ENCODE measurements around the gene CHCHD6. TPM values are rescaled to one million over a fixed set of nuclear protein-coding genes. Genes with fewer than 3 reads are reported as not detected.

Gene CHCHD6
- total RNA-seq, 2 donors from 2014 or later: 8.4 to 10.9 TPM

DNA sequence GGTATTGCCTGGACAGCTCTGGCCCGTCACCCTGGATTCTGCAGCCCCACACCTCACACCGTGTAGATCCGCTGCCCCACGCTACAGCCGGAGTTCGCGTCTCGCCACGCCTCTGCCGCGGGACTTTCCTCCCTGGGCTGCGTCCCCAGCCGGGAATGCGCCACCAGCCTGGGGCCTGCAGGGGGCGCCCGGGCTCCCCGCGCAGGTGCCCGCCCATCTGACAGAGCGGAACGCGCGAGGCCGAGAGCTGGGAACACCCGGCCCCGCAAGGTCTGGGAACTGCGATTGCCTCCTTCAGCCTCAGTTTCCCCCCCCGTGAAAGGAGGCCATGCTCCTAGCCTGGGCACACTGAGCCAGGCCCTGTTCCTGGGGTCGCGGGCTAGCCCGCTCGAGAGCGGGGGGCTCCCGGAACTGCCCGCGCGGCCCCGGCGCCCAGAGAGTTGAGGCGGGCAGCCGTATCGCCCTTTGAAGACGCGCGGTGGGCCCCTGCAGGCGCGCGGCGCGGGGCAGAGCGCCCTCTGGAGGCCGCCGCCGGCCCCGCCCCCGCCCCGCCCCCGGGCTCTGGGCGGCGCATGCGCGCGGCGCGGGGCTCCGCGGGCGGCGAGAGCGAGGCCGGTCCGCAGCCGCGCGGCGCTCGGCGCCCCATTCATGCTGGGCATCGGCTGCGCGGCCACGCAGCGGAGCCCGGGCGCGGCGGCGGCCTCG is 278.6 kb downstream of the CHCHD6 start, which contains the start of gene PLXNA1:
PLXNA1 (plus strand) TSS at position 645 of the 705 bp plus-strand sequence. CDS start 5,479 bp downstream, outside the sequence.
- Histone ChIP-seq H3K4me3 (peak within 1 kb of the TSS; percentile 74 to 76), H3K27ac (peak within 1 kb of the TSS; percentile 70 to 86), H3K27me3 (no peaks in the 10 kb centered on the region), H3K4me1 (peaks cover 0 to 44% of the 10 kb centered on the region in 2 donors), H3K36me3 (no peaks in the 10 kb centered on the region), H3K9me3 (no peaks in the 10 kb centered on the region)
- DNase-seq (ENCODE audit: low spot score): peak; percentile 87
- peak; percentile 90 to 93 for TF ChIP-seq CTCF (IDR thresholded peaks at IDR 0.05)

GRCh38 chr3:126983276-126983652 is 279.2 kb downstream of the CHCHD6 start:
- no peak for DNase-seq (ENCODE audit: low spot score)

GRCh38 chr3:126983653-126984390 is 279.8 kb downstream of the CHCHD6 start:
- no peaks in the 10 kb centered on the region for H3K36me3 ChIP-seq
- H3K27ac ChIP-seq: peak overlapping the region; percentile 38 to 63
- H3K9me3 ChIP-seq: no peaks in the 10 kb centered on the region
- no peak for DNase-seq (ENCODE audit: low spot score)
- no peaks in the 10 kb centered on the region for H3K27me3 ChIP-seq
- TF ChIP-seq CTCF (IDR thresholded peaks at IDR 0.05): no peak
- H3K4me3 ChIP-seq: peak overlapping the region; percentile 74 to 76
- peaks cover 0 to 44% of the 10 kb centered on the region in 2 donors for H3K4me1 ChIP-seq

More at GRCh38 chr3:126983276-126983652, 279.2 kb downstream of the CHCHD6 start:
- Histone ChIP-seq H3K9me3 (no peaks in the 10 kb centered on the region), H3K36me3 (no peaks in the 10 kb centered on the region), H3K27me3 (no peaks in the 10 kb centered on the region), H3K27ac (no peak overlapping the region), H3K4me1 (peaks cover 0 to 44% of the 10 kb centered on the region in 2 donors), H3K4me3 (peak overlapping the region; percentile 74 to 76)
- no peak for TF ChIP-seq CTCF (IDR thresholded peaks at IDR 0.05)

DNA sequence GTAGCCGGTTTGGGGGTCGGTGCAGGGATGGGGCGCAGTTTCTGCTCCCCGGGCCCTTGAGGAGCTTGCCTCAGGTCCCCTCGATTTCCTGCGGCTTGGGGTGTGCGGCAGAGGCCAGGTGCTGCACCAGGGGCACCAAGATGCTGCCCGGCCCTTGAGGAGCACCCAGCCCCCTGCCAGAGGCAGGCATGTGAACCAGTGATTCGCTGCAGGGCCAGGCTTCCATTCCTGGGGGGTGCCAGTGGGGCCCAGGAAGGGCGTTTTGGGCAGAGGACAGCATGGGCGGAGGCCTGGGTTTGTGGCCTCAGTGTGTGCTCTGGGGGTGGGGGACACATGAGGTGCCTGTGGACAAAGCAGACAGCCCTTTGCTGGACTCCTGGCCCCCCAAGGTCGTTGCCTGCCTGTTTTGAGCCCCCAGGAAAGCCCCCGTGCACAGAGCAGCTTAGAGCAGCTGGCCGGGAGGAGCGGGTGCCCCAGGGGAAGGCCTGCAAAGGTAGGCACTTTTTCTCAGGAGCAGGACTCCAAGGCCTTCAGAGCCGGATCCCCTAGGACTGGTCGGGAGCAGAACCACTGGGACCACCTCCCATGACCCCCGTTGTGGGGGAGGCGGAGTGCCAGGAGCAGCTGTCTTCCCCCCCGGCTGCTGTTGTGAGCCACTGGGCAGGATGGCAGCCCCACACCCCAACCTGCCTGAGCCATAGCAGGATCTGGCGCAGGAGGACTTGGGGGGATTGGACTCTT is 280.5 kb downstream of the CHCHD6 start:
- no peak for TF ChIP-seq CTCF (IDR thresholded peaks at IDR 0.05)
- no peaks in the 10 kb centered on the region for H3K9me3 ChIP-seq
- H3K4me1 ChIP-seq: peaks cover 0 to 44% of the 10 kb centered on the region in 2 donors
- peak overlapping the region; percentile 74 to 76 for H3K4me3 ChIP-seq
- H3K27ac ChIP-seq: peak overlapping the region in 1 of 2 donors; percentile 63
- no peak for DNase-seq (ENCODE audit: low spot score)
- no peaks in the 10 kb centered on the region for H3K27me3 ChIP-seq
- H3K36me3 ChIP-seq: peaks cover 1% of the 10 kb centered on the region

- Histone ChIP-seq H3K27ac (no peak overlapping the region), H3K4me3 (no peak overlapping the region), H3K9me3 (no peaks in the 10 kb centered on the region), H3K4me1 (peaks cover 0 to 44% of the 10 kb centered on the region in 2 donors), H3K36me3 (peaks cover 7% of the 10 kb centered on the region), H3K27me3 (no peaks in the 10 kb centered on the region)
- DNase-seq (ENCODE audit: low spot score): no peak
- no peak for TF ChIP-seq CTCF (IDR thresholded peaks at IDR 0.05)
Observed at GRCh38 chr3:126985132-126985985, 281.3 kb downstream of the CHCHD6 start.

Data from right atrium auricular region (tissue), 2 donors.